ENCODE results near the gene FBXL7.

DNA sequence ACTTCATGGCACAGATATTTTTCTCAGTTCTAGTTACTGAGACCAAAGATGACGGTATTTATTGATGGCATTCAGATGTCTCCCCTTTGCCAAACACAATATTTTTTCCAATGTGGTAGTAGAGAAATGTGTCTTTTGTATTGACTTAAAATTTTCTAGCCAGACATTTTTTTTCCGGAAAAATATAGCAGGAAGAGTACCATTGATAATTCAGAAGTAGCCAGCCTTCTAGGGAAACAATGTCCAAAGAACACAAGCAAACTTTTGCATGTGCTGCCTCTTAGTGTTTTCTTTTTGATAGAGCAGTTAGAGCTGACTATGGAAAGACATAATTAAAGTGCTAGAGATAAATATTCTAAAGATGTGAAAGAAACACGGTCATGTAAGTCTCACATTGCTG, 448.2 kb downstream of the FBXL7 start:
- TF ChIP-seq, protein P1, sequence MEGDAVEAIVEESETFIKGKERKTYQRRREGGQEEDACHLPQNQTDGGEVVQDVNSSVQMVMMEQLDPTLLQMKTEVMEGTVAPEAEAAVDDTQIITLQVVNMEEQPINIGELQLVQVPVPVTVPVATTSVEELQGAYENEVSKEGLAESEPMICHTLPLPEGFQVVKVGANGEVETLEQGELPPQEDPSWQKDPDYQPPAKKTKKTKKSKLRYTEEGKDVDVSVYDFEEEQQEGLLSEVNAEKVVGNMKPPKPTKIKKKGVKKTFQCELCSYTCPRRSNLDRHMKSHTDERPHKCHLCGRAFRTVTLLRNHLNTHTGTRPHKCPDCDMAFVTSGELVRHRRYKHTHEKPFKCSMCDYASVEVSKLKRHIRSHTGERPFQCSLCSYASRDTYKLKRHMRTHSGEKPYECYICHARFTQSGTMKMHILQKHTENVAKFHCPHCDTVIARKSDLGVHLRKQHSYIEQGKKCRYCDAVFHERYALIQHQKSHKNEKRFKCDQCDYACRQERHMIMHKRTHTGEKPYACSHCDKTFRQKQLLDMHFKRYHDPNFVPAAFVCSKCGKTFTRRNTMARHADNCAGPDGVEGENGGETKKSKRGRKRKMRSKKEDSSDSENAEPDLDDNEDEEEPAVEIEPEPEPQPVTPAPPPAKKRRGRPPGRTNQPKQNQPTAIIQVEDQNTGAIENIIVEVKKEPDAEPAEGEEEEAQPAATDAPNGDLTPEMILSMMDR (IDR thresholded peaks at IDR 0.05; ENCODE audit: insufficient read depth, low read length, poor library complexity, severe bottlenecking) = no peak
- no peak for TF ChIP-seq EZH2phosphoT487 (conservative IDR thresholded peaks at IDR 0.05; ENCODE audit: low read length)
